ENCODE data around the gene TNPO1. TPM values are rescaled to one million over a fixed set of nuclear protein-coding genes. Genes with fewer than 3 reads are reported as not detected.

Gene TNPO1
- total RNA-seq, 3 donors from 2014 or later (not counting 1 experiment from before 2014, with no cell fraction given), result 64.9 to 98.3 (median 97.6) TPM

DNA sequence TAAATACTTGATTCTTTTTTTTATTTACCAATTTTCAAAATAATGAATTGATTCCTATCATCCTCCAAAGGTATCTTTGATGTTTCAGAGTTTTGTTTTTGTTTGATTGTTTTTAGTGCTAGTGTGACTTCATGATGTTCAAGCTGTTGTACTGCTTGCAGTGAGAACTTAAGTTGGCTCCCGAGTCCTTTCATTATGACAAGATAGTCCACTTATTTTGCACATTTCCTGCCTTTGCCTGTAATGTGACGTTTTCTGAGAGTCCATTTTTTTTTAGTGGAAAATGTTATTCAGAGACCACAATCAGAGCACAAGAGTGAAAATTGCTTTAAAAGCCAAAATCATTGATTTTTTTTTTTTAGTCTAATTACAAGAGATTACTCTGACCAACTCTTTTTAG, 79.3 kb downstream of the TNPO1 start:
- no peaks in the 10 kb centered on the region for H3K9me3 ChIP-seq (ENCODE audit: control insufficient read depth, insufficient read depth, low read length)
- no peak overlapping the region for H3K4me3 ChIP-seq (ENCODE audit: low read length)
- Mint-ChIP-seq H3K36me3 (peaks cover 22% of the 10 kb centered on the region), H3K4me3 (no peak overlapping the region), H3K9me3 (no peaks in the 10 kb centered on the region), H3K4me1 (peaks cover 0 to 9% of the 10 kb centered on the region in 2 donors), H3K27ac (peak overlapping the region; percentile 27 to 34), H3K27me3 (ENCODE audit: low read depth in 2 of 2) (no peaks in the 10 kb centered on the region)
- H3K36me3 ChIP-seq (ENCODE audit: control insufficient read depth, insufficient read depth, low read length), result peaks cover 85% of the 10 kb centered on the region
- WGBS (ENCODE audit: insufficient coverage), result 60% methylated on average over 2 of the region's 2 CpGs
- intact Hi-C loops (cut with micrococcal nuclease), result no loop called here
- no peaks in the 10 kb centered on the region for H3K4me1 ChIP-seq (ENCODE audit: control insufficient read depth, insufficient read depth, low read length)
- TF ChIP-seq, protein P1, sequence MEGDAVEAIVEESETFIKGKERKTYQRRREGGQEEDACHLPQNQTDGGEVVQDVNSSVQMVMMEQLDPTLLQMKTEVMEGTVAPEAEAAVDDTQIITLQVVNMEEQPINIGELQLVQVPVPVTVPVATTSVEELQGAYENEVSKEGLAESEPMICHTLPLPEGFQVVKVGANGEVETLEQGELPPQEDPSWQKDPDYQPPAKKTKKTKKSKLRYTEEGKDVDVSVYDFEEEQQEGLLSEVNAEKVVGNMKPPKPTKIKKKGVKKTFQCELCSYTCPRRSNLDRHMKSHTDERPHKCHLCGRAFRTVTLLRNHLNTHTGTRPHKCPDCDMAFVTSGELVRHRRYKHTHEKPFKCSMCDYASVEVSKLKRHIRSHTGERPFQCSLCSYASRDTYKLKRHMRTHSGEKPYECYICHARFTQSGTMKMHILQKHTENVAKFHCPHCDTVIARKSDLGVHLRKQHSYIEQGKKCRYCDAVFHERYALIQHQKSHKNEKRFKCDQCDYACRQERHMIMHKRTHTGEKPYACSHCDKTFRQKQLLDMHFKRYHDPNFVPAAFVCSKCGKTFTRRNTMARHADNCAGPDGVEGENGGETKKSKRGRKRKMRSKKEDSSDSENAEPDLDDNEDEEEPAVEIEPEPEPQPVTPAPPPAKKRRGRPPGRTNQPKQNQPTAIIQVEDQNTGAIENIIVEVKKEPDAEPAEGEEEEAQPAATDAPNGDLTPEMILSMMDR (IDR thresholded peaks at IDR 0.05), result no peak
- ATAC-seq (no peak), DNase-seq (no peak)
- H3K27me3 ChIP-seq (ENCODE audit: control insufficient read depth, insufficient read depth, low read length), result no peaks in the 10 kb centered on the region
- H3K27ac ChIP-seq (ENCODE audit: low read length), result no peak overlapping the region

DNA sequence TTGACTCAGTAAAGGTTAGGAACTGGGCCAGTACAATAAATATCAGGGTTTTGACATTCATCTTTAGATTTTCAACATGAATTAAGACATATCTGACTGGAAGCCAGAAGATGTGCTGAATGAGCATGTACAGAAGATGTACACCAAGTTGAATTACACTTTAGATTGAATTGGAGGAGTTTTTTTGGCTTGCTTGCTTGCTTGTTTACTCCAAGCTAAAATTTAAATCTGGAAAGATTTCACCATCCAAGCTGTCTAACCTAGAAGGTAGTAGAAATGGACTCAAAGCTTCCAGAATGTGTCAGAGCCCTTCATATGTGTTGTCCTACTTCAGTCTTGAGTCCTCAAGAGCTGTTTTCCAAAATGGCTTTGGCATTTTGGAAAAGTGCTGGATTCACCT, 90.3 kb downstream of the TNPO1 start:
- DNase-seq, result no peak
- Mint-ChIP-seq H3K4me3 (no peak overlapping the region), H3K27me3 (ENCODE audit: low read depth in 2 of 2) (no peaks in the 10 kb centered on the region), H3K36me3 (peaks cover 21% of the 10 kb centered on the region), H3K9me3 (no peaks in the 10 kb centered on the region), H3K27ac (no peak overlapping the region), H3K4me1 (no peaks in the 10 kb centered on the region)
- no peaks in the 10 kb centered on the region for H3K4me1 ChIP-seq (ENCODE audit: control insufficient read depth, insufficient read depth, low read length)
- no peaks in the 10 kb centered on the region for H3K9me3 ChIP-seq (ENCODE audit: control insufficient read depth, insufficient read depth, low read length)
- no peak overlapping the region for H3K4me3 ChIP-seq (ENCODE audit: low read length)
- TF ChIP-seq, protein P1 (IDR thresholded peaks at IDR 0.05), result no peak
- ATAC-seq, result no peak
- H3K27me3 ChIP-seq (ENCODE audit: control insufficient read depth, insufficient read depth, low read length), result no peaks in the 10 kb centered on the region
- intact Hi-C loops (cut with micrococcal nuclease), result no loop called here
- H3K27ac ChIP-seq (ENCODE audit: low read length), result no peak overlapping the region
- peaks cover 64% of the 10 kb centered on the region for H3K36me3 ChIP-seq (ENCODE audit: control insufficient read depth, insufficient read depth, low read length)

DNA sequence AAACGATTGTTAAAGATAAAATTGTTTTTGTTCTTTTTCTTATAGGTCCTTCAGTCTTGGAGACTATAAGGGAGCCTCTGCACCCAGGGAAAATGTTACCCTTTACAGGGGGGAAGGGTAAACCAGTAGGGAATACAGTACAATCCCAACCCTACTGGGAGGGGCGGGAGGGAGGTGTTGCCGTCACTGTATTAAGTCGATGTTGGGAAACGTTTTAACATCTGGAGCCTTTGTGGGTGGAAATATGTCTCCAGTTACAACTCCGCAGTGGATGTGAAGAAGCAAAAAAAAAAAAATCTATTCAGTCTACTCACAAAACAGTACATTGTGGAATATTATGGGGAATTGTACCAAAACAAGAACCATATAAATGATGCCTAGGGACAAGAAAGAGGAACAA, 92.2 kb downstream of the TNPO1 start:
- Histone ChIP-seq H3K4me3 (ENCODE audit: low read length) (no peak overlapping the region), H3K27ac (ENCODE audit: low read length) (no peak overlapping the region), H3K36me3 (ENCODE audit: control insufficient read depth, insufficient read depth, low read length) (peaks cover 51% of the 10 kb centered on the region), H3K27me3 (ENCODE audit: control insufficient read depth, insufficient read depth, low read length) (no peaks in the 10 kb centered on the region), H3K9me3 (ENCODE audit: control insufficient read depth, insufficient read depth, low read length) (no peaks in the 10 kb centered on the region), H3K4me1 (ENCODE audit: control insufficient read depth, insufficient read depth, low read length) (no peaks in the 10 kb centered on the region)
- Mint-ChIP-seq H3K4me1 (no peaks in the 10 kb centered on the region), H3K9me3 (no peaks in the 10 kb centered on the region), H3K27me3 (ENCODE audit: low read depth in 2 of 2) (no peaks in the 10 kb centered on the region), H3K36me3 (peaks cover 21% of the 10 kb centered on the region), H3K27ac (no peak overlapping the region), H3K4me3 (no peak overlapping the region)
- DNase-seq (no peak), ATAC-seq (no peak)
- intact Hi-C loops (cut with micrococcal nuclease), result no loop called here
- TF ChIP-seq, protein P1 (IDR thresholded peaks at IDR 0.05), result no peak
- WGBS (ENCODE audit: insufficient coverage), result 87% methylated on average over 5 of the region's 6 CpGs

DNA sequence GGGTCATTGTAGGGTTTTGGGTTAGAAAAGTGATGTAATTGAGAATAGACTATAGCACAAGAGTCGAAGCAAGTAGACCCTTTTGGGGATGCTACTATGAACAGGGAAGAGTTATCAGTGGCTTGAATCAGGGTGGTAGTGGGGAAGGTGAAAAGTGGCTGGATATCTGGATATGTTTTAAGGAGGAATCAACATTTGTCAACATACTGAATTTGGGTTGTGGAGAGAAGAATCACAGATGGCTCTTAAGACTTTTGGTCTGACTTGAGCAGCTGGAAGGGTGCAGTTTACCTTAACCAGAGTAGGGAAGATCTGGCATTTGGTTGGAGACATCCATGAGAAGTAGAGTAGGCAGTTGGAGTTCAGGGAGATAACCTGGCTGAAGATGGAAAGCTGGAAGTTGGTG, 100.9 kb downstream of the TNPO1 start:
- H3K9me3 ChIP-seq (ENCODE audit: control insufficient read depth, insufficient read depth, low read length), result no peaks in the 10 kb centered on the region
- no peaks in the 10 kb centered on the region for H3K4me1 ChIP-seq (ENCODE audit: control insufficient read depth, insufficient read depth, low read length)
- H3K27ac ChIP-seq (ENCODE audit: low read length), result no peak overlapping the region
- Mint-ChIP-seq H3K9me3 (no peaks in the 10 kb centered on the region), H3K36me3 (no peaks in the 10 kb centered on the region), H3K4me1 (no peaks in the 10 kb centered on the region), H3K27ac (no peak overlapping the region), H3K27me3 (ENCODE audit: low read depth in 2 of 2) (no peaks in the 10 kb centered on the region), H3K4me3 (no peak overlapping the region)
- intact Hi-C loops (cut with micrococcal nuclease), result no loop called here
- peaks cover 1% of the 10 kb centered on the region for H3K36me3 ChIP-seq (ENCODE audit: control insufficient read depth, insufficient read depth, low read length)
- ATAC-seq (no peak), DNase-seq (no peak)
- H3K27me3 ChIP-seq (ENCODE audit: control insufficient read depth, insufficient read depth, low read length), result no peaks in the 10 kb centered on the region
- TF ChIP-seq, protein P1 (IDR thresholded peaks at IDR 0.05), result no peak
- 95% methylated on average over 1 of the region's 1 CpG for WGBS (ENCODE audit: insufficient coverage)
- no peak overlapping the region for H3K4me3 ChIP-seq (ENCODE audit: low read length)

All from natural killer cell (primary cell).